ENCODE measurements around the gene IMMP2L.

- TF ChIP-seq, protein P1, sequence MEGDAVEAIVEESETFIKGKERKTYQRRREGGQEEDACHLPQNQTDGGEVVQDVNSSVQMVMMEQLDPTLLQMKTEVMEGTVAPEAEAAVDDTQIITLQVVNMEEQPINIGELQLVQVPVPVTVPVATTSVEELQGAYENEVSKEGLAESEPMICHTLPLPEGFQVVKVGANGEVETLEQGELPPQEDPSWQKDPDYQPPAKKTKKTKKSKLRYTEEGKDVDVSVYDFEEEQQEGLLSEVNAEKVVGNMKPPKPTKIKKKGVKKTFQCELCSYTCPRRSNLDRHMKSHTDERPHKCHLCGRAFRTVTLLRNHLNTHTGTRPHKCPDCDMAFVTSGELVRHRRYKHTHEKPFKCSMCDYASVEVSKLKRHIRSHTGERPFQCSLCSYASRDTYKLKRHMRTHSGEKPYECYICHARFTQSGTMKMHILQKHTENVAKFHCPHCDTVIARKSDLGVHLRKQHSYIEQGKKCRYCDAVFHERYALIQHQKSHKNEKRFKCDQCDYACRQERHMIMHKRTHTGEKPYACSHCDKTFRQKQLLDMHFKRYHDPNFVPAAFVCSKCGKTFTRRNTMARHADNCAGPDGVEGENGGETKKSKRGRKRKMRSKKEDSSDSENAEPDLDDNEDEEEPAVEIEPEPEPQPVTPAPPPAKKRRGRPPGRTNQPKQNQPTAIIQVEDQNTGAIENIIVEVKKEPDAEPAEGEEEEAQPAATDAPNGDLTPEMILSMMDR (IDR thresholded peaks at IDR 0.05), result no peak
- TF ChIP-seq POLR2A (IDR thresholded peaks at IDR 0.05), result no peak
These were observed 3.3 kb downstream of the IMMP2L start for GRCh38 chr7:111558991-111559390.

Measured in right lobe of liver (tissue), 4 donors.